DMS53 treated with DMSO at 0.1 percent for 48 hours (cell line): ENCODE results near the gene RAD50.

Experiments used
- DNase-seq: peaks from one replicate; lab custom pipeline; 2025; ENCODE audit not compliant: unreplicated experiment; lab: John Stamatoyannopoulos, UW

RAD50 gene

GRCh38 chr5:132659598-132660493 lies 103.1 kb downstream of the RAD50 start:
- DNase-seq, result no peak

GRCh38 chr5:132661231-132662003 lies 104.6 kb downstream of the RAD50 start:
- DNase-seq, result no peak

- no peak for DNase-seq
Measured at GRCh38 chr5:132662004-132662401, 105.2 kb downstream of the RAD50 start.

GRCh38 chr5:132662925-132663770 lies 106.4 kb downstream of the RAD50 start:
- DNase-seq, result no peak

GRCh38 chr5:132663771-132664695 lies 107.3 kb downstream of the RAD50 start:
- DNase-seq, result no peak

GRCh38 chr5:132664696-132665209 lies 108.0 kb downstream of the RAD50 start:
- no peak for DNase-seq

- DNase-seq, result no peak
Measured at GRCh38 chr5:132665574-132666080, 108.8 kb downstream of the RAD50 start.

- no peak for DNase-seq
Measured at GRCh38 chr5:132666310-132667123, 109.7 kb downstream of the RAD50 start.

GRCh38 chr5:132667309-132667708 lies 110.5 kb downstream of the RAD50 start:
- no peak for DNase-seq

- no peak for DNase-seq
Measured at GRCh38 chr5:132667761-132668705, 111.3 kb downstream of the RAD50 start.

- no peak for DNase-seq
Measured at GRCh38 chr5:132668706-132669454, 112.1 kb downstream of the RAD50 start.

GRCh38 chr5:132669455-132669820 lies 112.7 kb downstream of the RAD50 start:
- no peak for DNase-seq

GRCh38 chr5:132669966-132670882 lies 113.4 kb downstream of the RAD50 start:
- no peak for DNase-seq

GRCh38 chr5:132671000-132671399 lies 114.2 kb downstream of the RAD50 start:
- DNase-seq, result no peak

- DNase-seq, result no peak
Measured at GRCh38 chr5:132673488-132673887, 116.7 kb downstream of the RAD50 start.
